SK-N-SH (cell line): ENCODE results near the gene LRMDA. TPM values are rescaled to one million over a fixed set of nuclear protein-coding genes. Genes with fewer than 3 reads are reported as not detected.

ENCODE experiments used
- CTCF ChIA-PET: fragments of 300-600, 350-600 bp; formaldehyde crosslinking; extraction: SDS; loops from one replicate; lab custom pipeline; 2021; lab: Yijun Ruan, JAX
- POLR2A ChIA-PET: fragments of 350-600 bp; sonication (Branson Sonifier 250); formaldehyde crosslinking; extraction: SDS; loops from one replicate; lab custom pipeline; 2020; ENCODE audit warnings: antibody characterized with exemption, inconsistent platforms; lab: Yijun Ruan, JAX
- DNase-seq: peaks from one replicate; pipeline ENCODE4 v3.0.0; 2012
- H2AFZ ChIP-seq: fragments of 200-600 bp; sonication (generic); 2 replicates; pipeline ENCODE4 v1.8.1; 2016; ENCODE audit warnings: antibody characterized with exemption, mild to moderate bottlenecking, low read depth
- H3F3A ChIP-seq: fragments of 200-600 bp; sonication (generic); replicated peaks from 2 replicates; pipeline ENCODE3; 2016; ENCODE audit warnings: antibody characterized with exemption, mild to moderate bottlenecking; ENCODE audit not compliant: insufficient read depth
- H3K27ac ChIP-seq, 2 experiments: fragments of 200-500 bp in 1 of 2; fragments of 200-600 bp in 1 of 2; sonication (Bioruptor generic) in 1 of 2; sonication (generic), shearing (Covaris generic) in 1 of 2; 2 replicates each; pipeline versions ENCODE4 v1.5.1 to v1.6.1; 2014 to 2016; ENCODE audit warnings: low read depth in 2 of 2, inconsistent platforms in 1 of 2, low read length in 1 of 2, mild to moderate bottlenecking in 1 of 2, mixed read lengths in 1 of 2
- H3K27me3 ChIP-seq: fragments of 200-600 bp; sonication (generic), shearing (Covaris generic); 2 replicates; pipeline ENCODE4 v1.6.1; 2016; ENCODE audit warnings: mixed run types; ENCODE audit not compliant: insufficient read depth
- H3K36me3 ChIP-seq, 2 experiments: fragments of 200-500 bp in 1 of 2; fragments of 200-600 bp in 1 of 2; sonication (Bioruptor generic) in 1 of 2; sonication (generic) in 1 of 2; replicated peaks in 1 of 2; 2 replicates each; pipeline versions ENCODE3 to v1.5.1; 2014 to 2016; ENCODE audit warnings: low read length in 1 of 2, mild to moderate bottlenecking in 1 of 2; ENCODE audit not compliant: insufficient read depth in 2 of 2, control insufficient read depth in 1 of 2
- H3K4me1 ChIP-seq, 2 experiments: fragments of 200-500 bp in 1 of 2; fragments of 200-600 bp in 1 of 2; sonication (Bioruptor generic) in 1 of 2; sonication (generic), shearing (Covaris generic) in 1 of 2; 2 replicates each; pipeline versions ENCODE4 v1.5.1 to v1.6.1; 2014 to 2016; ENCODE audit warnings: low read depth in 1 of 2, low read length in 1 of 2, mixed run types in 1 of 2; ENCODE audit not compliant: insufficient read depth in 2 of 2, control insufficient read depth in 1 of 2
- H3K4me2 ChIP-seq: fragments of 200-600 bp; sonication (generic), shearing (Covaris generic); 2 replicates; pipeline ENCODE4 v1.6.1; 2017; ENCODE audit warnings: mixed run types
- H3K4me3 ChIP-seq, 2 experiments: fragments of 200-500 bp in 1 of 2; fragments of 200-600 bp in 1 of 2; sonication (Bioruptor generic) in 1 of 2; sonication (generic), shearing (Covaris generic) in 1 of 2; 2 replicates each; pipeline versions ENCODE4 v1.5.1 to v1.8.1; 2014 to 2016; ENCODE audit warnings: low read depth in 2 of 2, inconsistent platforms in 1 of 2, low read length in 1 of 2, mild to moderate bottlenecking in 1 of 2, mixed read lengths in 1 of 2, moderate library complexity in 1 of 2
- H3K79me2 ChIP-seq: fragments of 200-600 bp; sonication (generic); 2 replicates; pipeline ENCODE4 v1.8.1; 2017; ENCODE audit warnings: mild to moderate bottlenecking; ENCODE audit not compliant: insufficient read depth
- H3K9ac ChIP-seq: fragments of 200-600 bp; sonication (generic); 2 replicates; pipeline ENCODE4 v1.6.1; 2017; ENCODE audit warnings: mixed run types
- H3K9me2 ChIP-seq: fragments of 200-600 bp; sonication (generic); 2 replicates; pipeline ENCODE4 v1.6.1; 2017; ENCODE audit warnings: mixed run types
- H3K9me3 ChIP-seq: fragments of 200-600 bp; sonication (generic); 2 replicates; pipeline ENCODE4 v1.6.1; 2017; ENCODE audit warnings: mixed run types, mild to moderate bottlenecking, moderate library complexity
- H4K20me1 ChIP-seq: fragments of 200-600 bp; sonication (generic); 2 replicates; pipeline ENCODE4 v1.6.1; 2017; ENCODE audit warnings: mild to moderate bottlenecking, mixed run types; ENCODE audit not compliant: insufficient read depth
- CHD2 ChIP-seq: fragments of 150-350 bp; IDR thresholded peaks from 2 replicates; pipeline ENCODE4 v1.6.1; 2018; ENCODE audit warnings: low read length; ENCODE audit not compliant: partially characterized antibody
- ELF1 ChIP-seq: IDR thresholded peaks from 2 replicates; pipeline ENCODE4 v1.4.0; 2012
- EZH2phosphoT487 ChIP-seq: fragments of 200-600 bp; sonication (generic); IDR thresholded peaks from 2 replicates; pipeline ENCODE4 v1.6.1; 2017; ENCODE audit warnings: low read depth, mixed run types, mild to moderate bottlenecking, antibody characterized with exemption, moderate library complexity, borderline replicate concordance
- FOSL2 ChIP-seq: IDR thresholded peaks from 2 replicates; pipeline ENCODE4 v1.4.0; 2012; ENCODE audit warnings: low read depth, mild to moderate bottlenecking, moderate library complexity, borderline replicate concordance
- FOXM1 ChIP-seq: IDR thresholded peaks from 2 replicates; pipeline ENCODE4 v1.4.0; 2012; ENCODE audit warnings: low read depth, mild to moderate bottlenecking
- GATA2 ChIP-seq: sonication (generic); formaldehyde crosslinking; IDR thresholded peaks from 2 replicates; pipeline ENCODE4 v1.5.0; 2020; ENCODE audit warnings: mild to moderate bottlenecking, missing genetic modification reagents
- MEF2A ChIP-seq: IDR thresholded peaks from 2 replicates; pipeline ENCODE4 v1.4.0; 2012; ENCODE audit warnings: low read depth, borderline replicate concordance
- MXI1 ChIP-seq: IDR thresholded peaks from 2 replicates; pipeline ENCODE4 v1.6.1; 2012; ENCODE audit warnings: mild to moderate bottlenecking, low read depth, low read length, improper control_type of control experiment
- POLR2AphosphoS5 ChIP-seq: IDR thresholded peaks from 2 replicates; pipeline ENCODE4 v1.6.1; 2012; ENCODE audit warnings: low read depth, low read length
- RAD21 ChIP-seq: IDR thresholded peaks from 2 replicates; pipeline ENCODE4 v1.6.1; 2012; ENCODE audit warnings: mild to moderate bottlenecking, low read length
- RCOR1 ChIP-seq: fragments of 150-350 bp; IDR thresholded peaks from 2 replicates; pipeline ENCODE4 v1.6.1; 2017; ENCODE audit warnings: antibody characterized with exemption, low read length
- RXRA ChIP-seq: IDR thresholded peaks from 2 replicates; pipeline ENCODE4 v1.4.0; 2012; ENCODE audit warnings: low read depth, mild to moderate bottlenecking, borderline replicate concordance
- SMC3 ChIP-seq: IDR thresholded peaks from 2 replicates; pipeline ENCODE4 v1.6.1; 2012; ENCODE audit warnings: low read depth, low read length, improper control_type of control experiment
- TAF1 ChIP-seq: IDR thresholded peaks from 2 replicates; pipeline ENCODE4 v1.6.1; 2012; ENCODE audit warnings: low read depth, mild to moderate bottlenecking, low read length, moderate library complexity, borderline replicate concordance
- TCF12 ChIP-seq: IDR thresholded peaks from 2 replicates; pipeline ENCODE4 v1.4.0; 2012
- TEAD4 ChIP-seq: IDR thresholded peaks from 2 replicates; pipeline ENCODE4 v1.4.0; 2012; ENCODE audit warnings: mild to moderate bottlenecking, borderline replicate concordance; ENCODE audit not compliant: insufficient read depth
- YY1 ChIP-seq: IDR thresholded peaks from 2 replicates; pipeline ENCODE4 v1.4.0; 2012; ENCODE audit warnings: low read depth, mild to moderate bottlenecking
- WGBS: methylation state at CpG from one replicate; pipeline ENCODE4 v1.1.6; 2017; ENCODE audit warnings: low lambda C conversion rate; 5-methylcytosine and 5-hydroxymethylcytosine counted together
- polyA plus RNA-seq, 3 experiments: library from polyadenylated mRNA; depleted of rRNA; stranded (reverse); fragments of >200 nt; gene quantifications; 2 replicates each; pipeline ENCODE4 v1.2.3, GENCODE V29; 2012
- TF ChIP-seq, protein P1 (sequence below): IDR thresholded peaks from 2 replicates; pipeline ENCODE4 v1.4.0; 2012; ENCODE audit warnings: low read depth, borderline replicate concordance
- TF ChIP-seq, protein P2 (sequence below): IDR thresholded peaks from 2 replicates; pipeline ENCODE4 v1.4.0; 2012; ENCODE audit warnings: low read depth, borderline replicate concordance
- TF ChIP-seq, protein P3 (sequence below): IDR thresholded peaks from 2 replicates; pipeline ENCODE4; 2012

LRMDA gene
- polyA plus RNA-seq, 1 of the 3 experiments (the other 2 are of a cell fraction) = 0.95 TPM

DNA sequence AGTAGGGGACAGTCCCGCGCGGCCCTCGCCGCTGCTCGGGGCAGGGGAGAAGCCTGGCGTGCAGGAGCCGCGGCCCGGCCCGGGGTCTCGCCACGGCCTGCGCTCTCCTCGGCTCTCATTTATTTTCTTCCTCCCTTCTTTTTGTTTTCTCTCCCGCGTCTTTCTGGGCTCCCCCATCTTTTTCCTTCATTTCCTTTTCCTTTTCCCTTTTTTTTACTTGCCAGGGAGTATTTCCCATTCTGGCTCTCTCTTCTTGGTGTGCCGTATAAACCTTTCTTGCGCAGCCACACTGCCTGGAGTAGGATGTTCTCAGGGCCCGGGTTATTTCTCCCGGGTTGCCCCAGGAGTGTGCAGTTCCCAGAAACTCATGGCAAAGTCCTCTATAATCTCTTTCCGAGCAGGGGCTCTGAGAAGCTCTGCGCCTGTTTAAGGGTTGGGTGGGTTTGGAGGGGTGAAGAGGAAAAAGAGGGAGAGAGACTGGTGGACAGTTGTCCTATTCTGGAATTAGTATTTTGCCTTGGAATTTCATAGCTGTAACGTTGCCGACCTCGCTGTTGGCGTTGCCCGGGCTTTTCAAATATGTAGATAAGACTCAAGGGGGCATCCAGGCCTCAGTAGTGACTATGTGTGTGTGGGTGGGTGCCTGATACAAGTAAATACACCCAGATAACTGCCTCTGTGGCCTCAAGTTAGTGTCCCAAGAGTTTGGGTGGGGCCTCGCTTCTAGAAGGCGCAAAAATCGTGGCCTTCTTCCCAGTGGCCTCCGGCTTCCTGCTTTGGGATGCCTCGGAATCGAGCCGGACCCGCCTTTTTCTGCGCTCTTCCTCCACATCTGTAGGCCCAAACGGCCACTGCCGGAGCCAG, 25.6 kb upstream of the LRMDA start:
- no peaks in the 10 kb centered on the region for H3K9me3 ChIP-seq
- H3K79me2 ChIP-seq = peaks cover 22% of the 10 kb centered on the region
- ChIA-PET CTCF (interaction anchor here (0.9 to 1.0 kb wide), 2 partner anchors 504 to 1497 kb away, joined by 3 read pairs; no protein-coding TSS in a partner anchor), POLR2A (no interaction called here)
- no peak overlapping the region for H2AFZ ChIP-seq
- peaks cover 17% of the 10 kb centered on the region for H3F3A ChIP-seq
- no peaks in the 10 kb centered on the region for H3K27me3 ChIP-seq
- no peaks in the 10 kb centered on the region for H3K9me2 ChIP-seq
- no peaks in the 10 kb centered on the region; the same call in 1 of the 2 replicates for H4K20me1 ChIP-seq
- H3K36me3 ChIP-seq = peaks cover 0 to 7% of the 10 kb centered on the region in 2 experiments
- DNase-seq = no peak
- no peak overlapping the region for H3K9ac ChIP-seq
- whole genome bisulfite sequencing = 97% methylated on average over 33 of the region's 39 CpGs
- no peak overlapping the region for H3K4me3 ChIP-seq
- TF ChIP-seq SMC3 (no peak), YY1 (no peak), EZH2phosphoT487 (no peak), RXRA (no peak), TEAD4 (no peak), RCOR1 (no peak), TAF1 (no peak), GATA2 (CRISPR knock-in tag) (no peak)
- TF ChIP-seq, protein P1, sequence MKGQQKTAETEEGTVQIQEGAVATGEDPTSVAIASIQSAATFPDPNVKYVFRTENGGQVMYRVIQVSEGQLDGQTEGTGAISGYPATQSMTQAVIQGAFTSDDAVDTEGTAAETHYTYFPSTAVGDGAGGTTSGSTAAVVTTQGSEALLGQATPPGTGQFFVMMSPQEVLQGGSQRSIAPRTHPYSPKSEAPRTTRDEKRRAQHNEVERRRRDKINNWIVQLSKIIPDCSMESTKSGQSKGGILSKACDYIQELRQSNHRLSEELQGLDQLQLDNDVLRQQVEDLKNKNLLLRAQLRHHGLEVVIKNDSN = no peak
- H3K4me1 ChIP-seq = peaks cover 0 to 14% of the 10 kb centered on the region in 2 experiments; a peak in 1 of 4 replicates
- H3K4me2 ChIP-seq = peak overlapping the region; percentile 93; the same call in 1 of the 2 replicates
- no peak overlapping the region for H3K27ac ChIP-seq

DNA sequence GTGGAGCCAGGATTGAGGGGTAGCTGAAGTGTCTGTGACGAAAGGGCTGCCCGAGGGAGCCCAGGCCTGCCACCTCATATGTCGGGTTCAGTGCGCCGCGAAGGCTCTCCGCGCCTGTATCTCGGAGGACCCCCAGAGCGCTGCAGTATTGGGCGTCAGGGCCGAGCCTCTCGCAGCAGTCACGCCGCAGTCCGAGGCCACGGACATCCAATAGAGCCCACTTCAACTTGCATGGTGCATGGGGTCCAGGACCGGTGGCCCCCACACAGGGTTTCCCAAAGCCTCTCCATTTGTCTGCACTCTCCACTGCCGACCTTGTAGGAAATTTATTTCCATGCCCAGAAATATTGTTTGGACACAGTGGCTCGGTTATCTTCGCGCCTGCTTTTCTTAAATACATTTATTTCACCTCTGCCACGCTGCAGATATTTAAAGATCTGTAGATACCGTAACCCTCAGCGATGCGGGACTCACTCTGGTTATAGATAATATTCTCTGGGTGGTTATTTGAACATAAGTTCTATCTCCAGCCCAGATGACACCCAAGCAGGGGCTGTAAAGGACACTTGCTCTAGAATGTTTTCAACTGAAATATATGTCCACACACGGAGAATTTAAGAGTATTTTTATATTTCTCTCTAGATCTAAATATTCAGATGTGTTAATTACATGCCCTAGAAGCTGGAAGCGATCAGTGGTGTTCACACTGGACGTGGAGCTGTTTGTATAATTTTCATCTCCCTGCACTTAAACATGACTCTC, 24.8 kb upstream of the LRMDA start:
- WGBS = 98% methylated on average over 29 of the region's 29 CpGs
- H3K4me2 ChIP-seq = no peak overlapping the region
- H3F3A ChIP-seq = peaks cover 13% of the 10 kb centered on the region
- POLR2A ChIA-PET = no interaction called here
- no peak for DNase-seq
- H4K20me1 ChIP-seq = no peaks in the 10 kb centered on the region
- H3K9ac ChIP-seq = no peak overlapping the region
- CTCF ChIA-PET = no interaction called here
- H3K4me1 ChIP-seq = peaks cover 0 to 14% of the 10 kb centered on the region in 2 experiments; a peak in 1 of 4 replicates
- no peak for TF ChIP-seq POLR2AphosphoS5
- TF ChIP-seq TCF12 = no peak
- no peak for TF ChIP-seq YY1
- no peak for TF ChIP-seq ELF1
- no peak for TF ChIP-seq FOSL2
- no peak for TF ChIP-seq GATA2 (CRISPR knock-in tag)
- TF ChIP-seq, protein P2, sequence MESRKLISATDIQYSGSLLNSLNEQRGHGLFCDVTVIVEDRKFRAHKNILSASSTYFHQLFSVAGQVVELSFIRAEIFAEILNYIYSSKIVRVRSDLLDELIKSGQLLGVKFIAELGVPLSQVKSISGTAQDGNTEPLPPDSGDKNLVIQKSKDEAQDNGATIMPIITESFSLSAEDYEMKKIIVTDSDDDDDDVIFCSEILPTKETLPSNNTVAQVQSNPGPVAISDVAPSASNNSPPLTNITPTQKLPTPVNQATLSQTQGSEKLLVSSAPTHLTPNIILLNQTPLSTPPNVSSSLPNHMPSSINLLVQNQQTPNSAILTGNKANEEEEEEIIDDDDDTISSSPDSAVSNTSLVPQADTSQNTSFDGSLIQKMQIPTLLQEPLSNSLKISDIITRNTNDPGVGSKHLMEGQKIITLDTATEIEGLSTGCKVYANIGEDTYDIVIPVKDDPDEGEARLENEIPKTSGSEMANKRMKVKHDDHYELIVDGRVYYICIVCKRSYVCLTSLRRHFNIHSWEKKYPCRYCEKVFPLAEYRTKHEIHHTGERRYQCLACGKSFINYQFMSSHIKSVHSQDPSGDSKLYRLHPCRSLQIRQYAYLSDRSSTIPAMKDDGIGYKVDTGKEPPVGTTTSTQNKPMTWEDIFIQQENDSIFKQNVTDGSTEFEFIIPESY = no peak
- TF ChIP-seq TEAD4 = no peak
- TF ChIP-seq FOXM1 = no peak
- TF ChIP-seq, protein P3, sequence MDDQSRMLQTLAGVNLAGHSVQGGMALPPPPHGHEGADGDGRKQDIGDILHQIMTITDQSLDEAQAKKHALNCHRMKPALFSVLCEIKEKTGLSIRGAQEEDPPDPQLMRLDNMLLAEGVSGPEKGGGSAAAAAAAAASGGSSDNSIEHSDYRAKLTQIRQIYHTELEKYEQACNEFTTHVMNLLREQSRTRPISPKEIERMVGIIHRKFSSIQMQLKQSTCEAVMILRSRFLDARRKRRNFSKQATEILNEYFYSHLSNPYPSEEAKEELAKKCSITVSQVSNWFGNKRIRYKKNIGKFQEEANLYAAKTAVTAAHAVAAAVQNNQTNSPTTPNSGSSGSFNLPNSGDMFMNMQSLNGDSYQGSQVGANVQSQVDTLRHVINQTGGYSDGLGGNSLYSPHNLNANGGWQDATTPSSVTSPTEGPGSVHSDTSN = no peak
- no peak for TF ChIP-seq RCOR1
- TF ChIP-seq MEF2A = no peak
- TF ChIP-seq RAD21 = no peak
- TF ChIP-seq MXI1 = no peak
- no peak for TF ChIP-seq CHD2
- peaks cover 0 to 7% of the 10 kb centered on the region in 2 experiments for H3K36me3 ChIP-seq
- H3K27ac ChIP-seq = no peak overlapping the region
- no peaks in the 10 kb centered on the region for H3K27me3 ChIP-seq
- no peak overlapping the region for H2AFZ ChIP-seq
- no peaks in the 10 kb centered on the region for H3K9me2 ChIP-seq
- peaks cover 18% of the 10 kb centered on the region for H3K79me2 ChIP-seq
- H3K4me3 ChIP-seq = no peak overlapping the region
- no peaks in the 10 kb centered on the region for H3K9me3 ChIP-seq
